Transverse colon (tissue), 4 donors: Measurements from ENCODE around the gene ATP6AP1. TPM values are rescaled to one million over a fixed set of nuclear protein-coding genes. Genes with fewer than 3 reads are reported as not detected.

Experiments used
- DNase-seq: peaks from one replicate; pipeline ENCODE4 v3.0.0-alpha.2; 2019
- H3K27ac ChIP-seq, 4 donors: fragments of 200-600 bp; sonication (generic); 2 replicates each; pipeline ENCODE4 v1.5.1; 2016 to 2018; ENCODE audit warnings: inconsistent platforms in 4 of 4
- H3K27me3 ChIP-seq: fragments of 200-600 bp; sonication (generic); 2 replicates; pipeline ENCODE4 v1.5.1; 2017; ENCODE audit warnings: inconsistent platforms
- H3K36me3 ChIP-seq, 4 donors: fragments of 200-600 bp; sonication (generic); 2 replicates each; pipeline ENCODE4 v1.5.1; 2017 to 2019; ENCODE audit warnings: inconsistent platforms in 4 of 4
- H3K4me1 ChIP-seq, 4 donors: fragments of 200-600 bp; sonication (generic); 2 replicates each; pipeline ENCODE4 v1.5.1; 2017 to 2020; ENCODE audit warnings: inconsistent platforms in 4 of 4
- H3K4me3 ChIP-seq, 4 donors: fragments of 200-600 bp; sonication (generic); 1 replicate in 1 of 4; 2 replicates in 3 of 4; pipeline versions ENCODE4 v1.5.1 to v1.6.1; 2017 to 2019; ENCODE audit warnings: inconsistent platforms in 4 of 4
- H3K9me3 ChIP-seq, 2 donors: fragments of 200-600 bp; sonication (generic); 2 replicates each; pipeline ENCODE4 v1.5.1; 2017 to 2019; ENCODE audit warnings: inconsistent platforms in 2 of 2
- EP300 ChIP-seq: sonication (generic); formaldehyde crosslinking; IDR thresholded peaks from one replicate; pipeline ENCODE4 v1.6.1; 2017; ENCODE audit warnings: antibody characterized with exemption, low read depth
- POLR2A ChIP-seq: fragments of 450-650 bp; IDR thresholded peaks from one replicate; pipeline ENCODE4 v1.6.1; 2016; ENCODE audit warnings: antibody characterized with exemption, mild to moderate bottlenecking, moderate library complexity
- POLR2AphosphoS5 ChIP-seq, 3 donors: sonication (generic); formaldehyde crosslinking; IDR thresholded peaks; one replicate each; pipeline ENCODE4 v1.6.1; 2016; ENCODE audit warnings: antibody characterized with exemption in 3 of 3
- WGBS, 2 donors: methylation state at CpG; one replicate each; pipeline ENCODE4 v1.1.5; 2018; ENCODE audit warnings: low coverage in 1 of 2; 5-methylcytosine and 5-hydroxymethylcytosine counted together
- in situ Hi-C, 4 donors: fragments of 200-750 bp; cut with MboI; loops; one replicate each; pipeline versions ENCODE4 v1.15.0 to v1.15.1; 2017; ENCODE audit warnings: low sequenced_read_pairs in 3 of 4, low pct_ligation_motif_present in 1 of 4, low pct_unique_long_range_greater_than_20kb in 1 of 4
- intact Hi-C: fragments of 100-400 bp; cut with DNase I; formaldehyde crosslinking; loops from one replicate; pipeline ENCODE4 v1.15.1; 2023; ENCODE audit warnings: low total_unique reads
- total RNA-seq, 4 donors: library from RNA; depleted of rRNA; stranded (reverse); fragments of >200 nt; gene quantifications; one replicate each; pipeline ENCODE4 v1.1.0, GENCODE V29; 2016
- TF ChIP-seq, protein P1 (sequence below), 5 experiments: fragments of 200-600 bp in 3 of 5; fragments of 450-650 bp in 2 of 5; sonication (generic) in 3 of 5; IDR thresholded peaks; 1 replicate in 2 of 5; 2 replicates in 3 of 5; pipeline ENCODE4 v1.5.1; 2016 to 2017; ENCODE audit warnings: antibody characterized with exemption in 5 of 5, inconsistent platforms in 3 of 5, mild to moderate bottlenecking in 2 of 5, moderate library complexity in 1 of 5

Gene ATP6AP1, protein sequence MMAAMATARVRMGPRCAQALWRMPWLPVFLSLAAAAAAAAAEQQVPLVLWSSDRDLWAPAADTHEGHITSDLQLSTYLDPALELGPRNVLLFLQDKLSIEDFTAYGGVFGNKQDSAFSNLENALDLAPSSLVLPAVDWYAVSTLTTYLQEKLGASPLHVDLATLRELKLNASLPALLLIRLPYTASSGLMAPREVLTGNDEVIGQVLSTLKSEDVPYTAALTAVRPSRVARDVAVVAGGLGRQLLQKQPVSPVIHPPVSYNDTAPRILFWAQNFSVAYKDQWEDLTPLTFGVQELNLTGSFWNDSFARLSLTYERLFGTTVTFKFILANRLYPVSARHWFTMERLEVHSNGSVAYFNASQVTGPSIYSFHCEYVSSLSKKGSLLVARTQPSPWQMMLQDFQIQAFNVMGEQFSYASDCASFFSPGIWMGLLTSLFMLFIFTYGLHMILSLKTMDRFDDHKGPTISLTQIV
- 100 to 1,000 TPM in 1 of 4 donors, 10 to 100 TPM in 3; 26.5 to 118 (median 61.7) TPM for total RNA-seq

DNA sequence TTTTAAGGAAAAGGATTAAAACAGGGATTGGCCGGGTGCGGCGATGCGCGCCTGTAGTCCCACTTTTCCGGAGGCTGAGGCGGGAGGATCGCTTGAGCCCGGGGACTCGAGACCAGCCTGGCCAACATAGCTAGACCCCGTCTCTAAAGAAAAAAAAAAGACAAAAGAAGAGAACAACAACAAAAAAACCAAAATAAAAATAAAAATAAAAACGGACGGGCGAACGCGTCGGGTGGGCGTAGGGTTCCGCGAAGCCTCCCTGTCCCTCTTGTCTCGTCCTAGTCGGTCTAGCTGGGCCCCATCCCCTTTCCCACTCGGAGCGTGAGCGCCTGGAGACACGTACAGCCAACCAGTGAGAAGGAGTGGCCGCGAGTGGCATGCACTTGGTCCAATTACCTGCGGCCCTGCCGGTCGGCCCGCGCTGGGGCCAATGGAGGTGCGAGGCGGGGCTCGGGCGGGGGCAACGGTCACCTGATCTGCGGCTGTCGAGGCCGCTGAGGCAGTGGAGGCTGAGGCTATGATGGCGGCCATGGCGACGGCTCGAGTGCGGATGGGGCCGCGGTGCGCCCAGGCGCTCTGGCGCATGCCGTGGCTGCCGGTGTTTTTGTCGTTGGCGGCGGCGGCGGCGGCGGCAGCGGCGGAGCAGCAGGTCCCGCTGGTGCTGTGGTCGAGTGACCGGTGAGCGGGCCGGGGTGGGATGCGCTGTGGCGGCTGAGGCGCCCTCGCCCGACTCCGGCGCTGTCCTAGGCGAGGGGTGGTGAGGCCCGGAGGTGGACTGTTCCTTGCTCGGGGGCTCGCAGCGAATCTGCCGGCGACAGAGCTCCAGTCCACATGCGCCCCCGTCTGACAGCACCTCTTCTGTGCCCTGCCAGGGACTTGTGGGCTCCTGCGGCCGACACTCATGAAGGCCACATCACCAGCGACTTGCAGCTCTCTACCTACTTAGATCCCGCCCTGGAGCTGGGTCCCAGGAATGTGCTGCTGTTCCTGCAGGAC lies at the start of gene ATP6AP1:
Gene ATP6AP1 (plus strand): TSS at position 502 of the 996 bp plus-strand sequence. CDS start 16 bp downstream, at position 518.
- TF ChIP-seq POLR2AphosphoS5 (IDR thresholded peaks at IDR 0.05) (peak; percentile 73 to 76 (median 75)), POLR2A (peak; percentile 74)
- TF ChIP-seq, protein P1, sequence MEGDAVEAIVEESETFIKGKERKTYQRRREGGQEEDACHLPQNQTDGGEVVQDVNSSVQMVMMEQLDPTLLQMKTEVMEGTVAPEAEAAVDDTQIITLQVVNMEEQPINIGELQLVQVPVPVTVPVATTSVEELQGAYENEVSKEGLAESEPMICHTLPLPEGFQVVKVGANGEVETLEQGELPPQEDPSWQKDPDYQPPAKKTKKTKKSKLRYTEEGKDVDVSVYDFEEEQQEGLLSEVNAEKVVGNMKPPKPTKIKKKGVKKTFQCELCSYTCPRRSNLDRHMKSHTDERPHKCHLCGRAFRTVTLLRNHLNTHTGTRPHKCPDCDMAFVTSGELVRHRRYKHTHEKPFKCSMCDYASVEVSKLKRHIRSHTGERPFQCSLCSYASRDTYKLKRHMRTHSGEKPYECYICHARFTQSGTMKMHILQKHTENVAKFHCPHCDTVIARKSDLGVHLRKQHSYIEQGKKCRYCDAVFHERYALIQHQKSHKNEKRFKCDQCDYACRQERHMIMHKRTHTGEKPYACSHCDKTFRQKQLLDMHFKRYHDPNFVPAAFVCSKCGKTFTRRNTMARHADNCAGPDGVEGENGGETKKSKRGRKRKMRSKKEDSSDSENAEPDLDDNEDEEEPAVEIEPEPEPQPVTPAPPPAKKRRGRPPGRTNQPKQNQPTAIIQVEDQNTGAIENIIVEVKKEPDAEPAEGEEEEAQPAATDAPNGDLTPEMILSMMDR (IDR thresholded peaks at IDR 0.05), result no peak
- 47% methylated on average over 83 of the region's 87 CpGs; no CpG with 5 or more reads in 1 of the 2 donors for WGBS, 2 donors
- Histone ChIP-seq H3K9me3 (no peaks in the 10 kb centered on the region), H3K36me3 (no peaks in the 10 kb centered on the region), H3K27me3 (no peaks in the 10 kb centered on the region), H3K27ac (peak within 1 kb of the TSS; percentile 81 to 89 (median 86)), H3K4me1 (peaks cover 0 to 15% (median 4%) of the 10 kb centered on the region in 4 donors), H3K4me3 (peak within 1 kb of the TSS; percentile 55 to 92 (median 74))
- intact Hi-C loops (no loop called here), in situ Hi-C loops (no loop called here)
- peak; percentile 93 for DNase-seq

DNA sequence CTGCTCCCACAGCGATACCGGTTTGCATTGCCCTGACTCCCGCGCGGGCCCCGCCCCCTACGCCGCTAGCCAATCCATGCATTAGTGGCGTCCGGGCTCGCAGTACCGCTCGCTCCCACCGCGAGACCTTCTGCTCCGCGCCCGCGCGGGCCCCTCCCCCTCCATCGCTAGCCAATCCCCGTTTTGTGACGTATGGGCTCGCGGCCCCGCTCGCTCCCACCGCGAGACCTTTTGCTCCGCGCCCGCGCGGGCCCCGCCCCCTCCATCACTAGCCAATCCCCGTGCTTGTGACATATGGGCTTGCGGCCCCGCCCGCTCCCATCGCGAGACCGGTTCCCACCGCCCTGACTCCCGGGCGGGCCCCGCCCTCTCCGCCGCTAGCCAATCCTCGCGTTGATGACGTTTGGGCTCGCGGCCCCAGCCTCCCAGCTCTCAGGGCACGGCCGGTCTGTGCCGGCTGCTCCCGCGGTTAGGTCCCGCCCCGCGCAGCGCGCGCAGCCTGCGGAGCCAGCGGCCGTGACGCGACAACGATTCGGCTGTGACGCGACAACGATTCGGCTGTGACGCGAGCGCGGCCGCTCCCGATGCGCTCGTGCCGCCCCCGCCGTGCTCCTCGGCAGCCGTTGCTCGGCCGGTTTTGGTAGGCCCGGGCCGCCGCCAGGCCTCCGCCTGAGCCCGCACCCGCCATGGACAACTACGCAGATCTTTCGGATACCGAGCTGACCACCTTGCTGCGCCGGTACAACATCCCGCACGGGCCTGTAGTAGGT lies 49.5 kb upstream of the ATP6AP1 start, which contains the start of gene EMD:
Gene EMD (plus strand): TSS at position 497 of the 770 bp plus-strand sequence. CDS start 190 bp downstream, at position 687.
- intact Hi-C loops, result no loop called here
- no peaks in the 10 kb centered on the region for H3K36me3 ChIP-seq
- peak within 1 kb of the TSS; percentile 62 to 92 (median 80) for H3K4me3 ChIP-seq
- peak; percentile 78 to 93 (median 90) for TF ChIP-seq POLR2AphosphoS5 (IDR thresholded peaks at IDR 0.05)
- peak; percentile 22 for TF ChIP-seq EP300
- TF ChIP-seq, protein P1 (IDR thresholded peaks at IDR 0.05), result peak in 2 of 5 experiments; percentile 14 to 26
- peak; percentile 81 for TF ChIP-seq POLR2A
- in situ Hi-C loops, result no loop called here
- WGBS, 2 donors, result 59% methylated on average over 101 of the region's 103 CpGs; no CpG with 5 or more reads in 1 of the 2 donors
- H3K27me3 ChIP-seq, result no peaks in the 10 kb centered on the region
- H3K4me1 ChIP-seq, result peaks cover 0 to 20% (median 10%) of the 10 kb centered on the region in 4 donors
- H3K9me3 ChIP-seq, result no peaks in the 10 kb centered on the region
- H3K27ac ChIP-seq, result peak within 1 kb of the TSS; percentile 95 to 99 (median 98)
- peak; percentile 97 for DNase-seq

DNA sequence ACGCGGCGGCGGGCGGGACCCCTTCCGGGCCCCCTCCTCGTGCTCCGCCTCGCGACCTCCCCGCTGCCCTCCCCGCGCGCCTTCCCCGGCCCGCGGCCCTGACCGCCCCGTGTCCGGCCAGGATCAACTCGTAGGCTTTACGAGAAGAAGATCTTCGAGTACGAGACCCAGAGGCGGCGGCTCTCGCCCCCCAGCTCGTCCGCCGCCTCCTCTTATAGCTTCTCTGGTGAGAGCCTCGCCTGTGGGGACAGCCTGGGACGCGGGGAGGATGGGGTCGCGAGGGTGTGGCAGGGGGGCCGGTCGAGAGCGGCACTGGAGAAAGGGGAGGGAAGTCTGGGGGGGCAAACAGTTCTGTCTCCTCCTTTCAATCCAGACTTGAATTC lies 48.9 kb upstream of the ATP6AP1 start:
- intact Hi-C loops, result no loop called here
- H3K36me3 ChIP-seq, result no peaks in the 10 kb centered on the region
- no peak for DNase-seq
- peaks cover 0 to 19% (median 8%) of the 10 kb centered on the region in 4 donors for H3K4me1 ChIP-seq
- peak overlapping the region; percentile 95 to 99 (median 96) for H3K27ac ChIP-seq
- no peak for TF ChIP-seq POLR2AphosphoS5 (IDR thresholded peaks at IDR 0.05)
- no peak for TF ChIP-seq POLR2A
- no peak for TF ChIP-seq EP300
- TF ChIP-seq, protein P1 (IDR thresholded peaks at IDR 0.05), result no peak
- H3K4me3 ChIP-seq, result peak overlapping the region; percentile 62 to 92 (median 80)
- 56% methylated on average over 36 of the region's 38 CpGs; no CpG with 5 or more reads in 1 of the 2 donors for WGBS, 2 donors
- no peaks in the 10 kb centered on the region for H3K9me3 ChIP-seq
- in situ Hi-C loops, result no loop called here
- H3K27me3 ChIP-seq, result no peaks in the 10 kb centered on the region
